ENCODE data around the gene EI24. TPM values are rescaled to one million over a fixed set of nuclear protein-coding genes. Genes with fewer than 3 reads are reported as not detected.

Gene EI24
- total and polyA plus RNA-seq, 2 donors (not counting 3 experiments of a cell fraction or from before 2014, with no cell fraction given): 115 to 192 TPM

DNA sequence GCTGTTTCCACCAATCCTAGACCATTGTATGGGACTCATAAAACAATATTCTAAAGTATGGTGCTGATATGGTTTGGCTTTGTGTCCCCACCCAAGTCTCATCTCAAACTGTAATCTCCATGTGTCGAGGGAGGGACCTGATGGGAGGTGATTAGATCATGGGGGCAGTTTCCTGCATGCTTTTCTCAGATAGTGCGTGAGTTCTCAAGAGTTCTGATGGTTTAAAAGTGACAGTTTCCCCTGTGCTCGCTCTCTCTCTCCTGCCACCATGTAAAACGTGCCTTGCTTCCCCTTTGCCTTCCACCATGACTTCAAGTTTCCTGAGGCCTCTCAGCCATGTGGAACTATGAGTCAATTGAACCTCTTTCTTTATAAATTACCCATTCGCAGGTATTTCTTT is 44.0 kb upstream of the EI24 start:
- CTCF ChIA-PET: no interaction called here
- POLR2A ChIA-PET: no interaction called here
- dilution Hi-C loops (cut with MboI; ENCODE audit: extremely low pct_ligation_motif_present, low sequenced_read_pairs): no loop called here
- FAIRE-seq (no peak), DNase-seq (ENCODE audit: low read depth, low spot score) (no peak)
- no peak overlapping the region for H2AFZ ChIP-seq (ENCODE audit: low read depth, low read length)
- H3K9me3 ChIP-seq (replicated peaks; ENCODE audit: control insufficient read depth, insufficient read depth, low read length): no peaks in the 10 kb centered on the region
- H3K27ac ChIP-seq (ENCODE audit: insufficient read depth, low read depth, low read length): no peak overlapping the region
- no peak overlapping the region for H3K9ac ChIP-seq (replicated peaks; ENCODE audit: extremely low read depth, insufficient read depth, low read length)
- H3K4me2 ChIP-seq (ENCODE audit: insufficient read depth, low read length): no peak overlapping the region
- intact Hi-C loops (cut with micrococcal nuclease): no loop called here
- no peak overlapping the region for H3K4me3 ChIP-seq (replicated peaks in 1 of 3; ENCODE audit: insufficient read depth in 1 of 3, low read depth in 1 of 3, low read length in 3 of 3)
- TF ChIP-seq GATA2 (IDR thresholded peaks at IDR 0.05; ENCODE audit: insufficient read depth, insufficient read length, low read depth, low read length) (no peak), POLR2AphosphoS5 (IDR thresholded peaks at IDR 0.05; ENCODE audit: insufficient read depth, low read depth, low read length) (no peak), POLR2A (IDR thresholded peaks at IDR 0.05; ENCODE audit: low read depth, low read length) (no peak), EZH2 (IDR thresholded peaks at IDR 0.05; ENCODE audit: borderline replicate concordance, low read depth, low read length, severe bottlenecking) (no peak), JUN (IDR thresholded peaks at IDR 0.05; ENCODE audit: borderline replicate concordance, insufficient read depth, insufficient read length, low read depth) (no peak), MYC (IDR thresholded peaks at IDR 0.05; ENCODE audit: low read depth, low read length) (no peak), FOS (IDR thresholded peaks at IDR 0.05; ENCODE audit: borderline replicate concordance, insufficient read depth, low read length) (no peak)
- TF ChIP-seq, protein P1, sequence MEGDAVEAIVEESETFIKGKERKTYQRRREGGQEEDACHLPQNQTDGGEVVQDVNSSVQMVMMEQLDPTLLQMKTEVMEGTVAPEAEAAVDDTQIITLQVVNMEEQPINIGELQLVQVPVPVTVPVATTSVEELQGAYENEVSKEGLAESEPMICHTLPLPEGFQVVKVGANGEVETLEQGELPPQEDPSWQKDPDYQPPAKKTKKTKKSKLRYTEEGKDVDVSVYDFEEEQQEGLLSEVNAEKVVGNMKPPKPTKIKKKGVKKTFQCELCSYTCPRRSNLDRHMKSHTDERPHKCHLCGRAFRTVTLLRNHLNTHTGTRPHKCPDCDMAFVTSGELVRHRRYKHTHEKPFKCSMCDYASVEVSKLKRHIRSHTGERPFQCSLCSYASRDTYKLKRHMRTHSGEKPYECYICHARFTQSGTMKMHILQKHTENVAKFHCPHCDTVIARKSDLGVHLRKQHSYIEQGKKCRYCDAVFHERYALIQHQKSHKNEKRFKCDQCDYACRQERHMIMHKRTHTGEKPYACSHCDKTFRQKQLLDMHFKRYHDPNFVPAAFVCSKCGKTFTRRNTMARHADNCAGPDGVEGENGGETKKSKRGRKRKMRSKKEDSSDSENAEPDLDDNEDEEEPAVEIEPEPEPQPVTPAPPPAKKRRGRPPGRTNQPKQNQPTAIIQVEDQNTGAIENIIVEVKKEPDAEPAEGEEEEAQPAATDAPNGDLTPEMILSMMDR (IDR thresholded peaks at IDR 0.05; ENCODE audit: extremely low read depth in 1 of 2, insufficient read depth in 1 of 2, low read depth in 1 of 2, low read length in 2 of 2): no peak
- TF ChIP-seq, protein P2, sequence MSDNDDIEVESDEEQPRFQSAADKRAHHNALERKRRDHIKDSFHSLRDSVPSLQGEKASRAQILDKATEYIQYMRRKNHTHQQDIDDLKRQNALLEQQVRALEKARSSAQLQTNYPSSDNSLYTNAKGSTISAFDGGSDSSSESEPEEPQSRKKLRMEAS (IDR thresholded peaks at IDR 0.05; ENCODE audit: insufficient read depth, insufficient read length): no peak
- no peaks in the 10 kb centered on the region for H3K79me2 ChIP-seq (ENCODE audit: control insufficient read depth, insufficient read depth, low read length)
- H4K20me1 ChIP-seq (replicated peaks; ENCODE audit: control insufficient read depth, extremely low read depth, insufficient read depth, low read length): no peaks in the 10 kb centered on the region
- no peaks in the 10 kb centered on the region for H3K9me1 ChIP-seq (replicated peaks; ENCODE audit: control insufficient read depth, extremely low read depth, insufficient read depth, low read length)
- no peaks in the 10 kb centered on the region for H3K36me3 ChIP-seq (ENCODE audit: control insufficient read depth in 2 of 2, extremely low read depth in 1 of 2, insufficient read depth in 2 of 2, low read length in 2 of 2)
- no TSS peak for BruUV-seq (replicated peaks)
- no peaks in the 10 kb centered on the region for H3K27me3 ChIP-seq (ENCODE audit: control insufficient read depth in 2 of 2, insufficient read depth in 2 of 2, low read length in 2 of 2)
- no peaks in the 10 kb centered on the region for H3K4me1 ChIP-seq (ENCODE audit: control insufficient read depth, extremely low read depth, insufficient read depth, low read length)
